ENCODE data around the gene POGZ.

DNA sequence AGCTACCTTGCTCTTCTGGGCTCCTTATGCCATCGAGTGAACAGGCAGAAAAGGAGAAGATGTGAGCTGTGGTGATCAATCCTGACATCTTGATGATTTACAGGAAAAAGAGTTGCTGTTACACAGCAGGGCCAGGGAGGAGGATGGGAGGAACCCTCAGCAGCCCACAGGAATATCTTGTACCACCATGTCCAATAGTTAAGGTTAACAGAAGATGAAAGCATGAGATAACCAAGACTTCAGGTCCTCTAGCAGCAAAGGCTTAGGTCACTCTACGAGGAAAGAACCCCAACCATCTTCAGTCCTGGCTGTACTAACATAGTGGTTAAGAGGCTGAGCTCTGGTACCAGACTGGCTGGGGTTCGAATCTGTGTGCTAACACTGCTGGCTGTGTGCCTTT lies 74.7 kb downstream of the POGZ start:
- TF ChIP-seq, protein P1, sequence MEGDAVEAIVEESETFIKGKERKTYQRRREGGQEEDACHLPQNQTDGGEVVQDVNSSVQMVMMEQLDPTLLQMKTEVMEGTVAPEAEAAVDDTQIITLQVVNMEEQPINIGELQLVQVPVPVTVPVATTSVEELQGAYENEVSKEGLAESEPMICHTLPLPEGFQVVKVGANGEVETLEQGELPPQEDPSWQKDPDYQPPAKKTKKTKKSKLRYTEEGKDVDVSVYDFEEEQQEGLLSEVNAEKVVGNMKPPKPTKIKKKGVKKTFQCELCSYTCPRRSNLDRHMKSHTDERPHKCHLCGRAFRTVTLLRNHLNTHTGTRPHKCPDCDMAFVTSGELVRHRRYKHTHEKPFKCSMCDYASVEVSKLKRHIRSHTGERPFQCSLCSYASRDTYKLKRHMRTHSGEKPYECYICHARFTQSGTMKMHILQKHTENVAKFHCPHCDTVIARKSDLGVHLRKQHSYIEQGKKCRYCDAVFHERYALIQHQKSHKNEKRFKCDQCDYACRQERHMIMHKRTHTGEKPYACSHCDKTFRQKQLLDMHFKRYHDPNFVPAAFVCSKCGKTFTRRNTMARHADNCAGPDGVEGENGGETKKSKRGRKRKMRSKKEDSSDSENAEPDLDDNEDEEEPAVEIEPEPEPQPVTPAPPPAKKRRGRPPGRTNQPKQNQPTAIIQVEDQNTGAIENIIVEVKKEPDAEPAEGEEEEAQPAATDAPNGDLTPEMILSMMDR (IDR thresholded peaks at IDR 0.05) = no peak
- TF ChIP-seq POLR2A (IDR thresholded peaks at IDR 0.05) (no peak), POLR2AphosphoS5 (IDR thresholded peaks at IDR 0.05) (no peak)

Data from prostate gland (tissue), 2 donors.